ENCODE results near the gene PDE12.
"Not testable (repeated sequence)": the region's sequence is repeated elsewhere in the genome, so short reads cannot be mapped to it uniquely, and the experiment has no call there.

The PDE12 gene

GRCh38 chr3:57586778-57587177 lies 30.7 kb downstream of the PDE12 start:
- DNase-seq: no peak

GRCh38 chr3:57587905-57588304 lies 31.8 kb downstream of the PDE12 start:
- no peak for DNase-seq

GRCh38 chr3:57592306-57592705 lies 36.2 kb downstream of the PDE12 start:
- no peak for DNase-seq

- no peak for DNase-seq
Measured at GRCh38 chr3:57594144-57594543, 38.1 kb downstream of the PDE12 start.

GRCh38 chr3:57594576-57594975 lies 38.5 kb downstream of the PDE12 start:
- no peak for DNase-seq

- DNase-seq: peak; percentile 82 to 85
Measured at GRCh38 chr3:57596495-57597126, 40.5 kb downstream of the PDE12 start.

GRCh38 chr3:57597127-57597923 lies 41.3 kb downstream of the PDE12 start, which contains the start of gene ARF4:
ARF4 (minus strand) TSS chr3:57597344; CDS start chr3:57597140, 204 bp downstream.
- peak; percentile 99 to 100 for DNase-seq

- DNase-seq: no peak
Measured at GRCh38 chr3:57598765-57599360, 42.8 kb downstream of the PDE12 start.

GRCh38 chr3:57600195-57600594 lies 44.1 kb downstream of the PDE12 start:
- DNase-seq: no peak

- DNase-seq: no peak
Measured at GRCh38 chr3:57604971-57605370, 48.9 kb downstream of the PDE12 start.

GRCh38 chr3:57605683-57606082 lies 49.6 kb downstream of the PDE12 start:
- no peak for DNase-seq

GRCh38 chr3:57611870-57612269 lies 55.8 kb downstream of the PDE12 start:
- not testable (repeated sequence) for DNase-seq

- DNase-seq: no peak
Measured at GRCh38 chr3:57616233-57616632, 60.2 kb downstream of the PDE12 start.
